B cell (primary cell): ENCODE results near the gene GTPBP3. TPM values are rescaled to one million over a fixed set of nuclear protein-coding genes. Genes with fewer than 3 reads are reported as not detected.

Experiments
- ATAC-seq: fragments of 200-7000 bp; cut with Tn5 transposase; one replicate; pipeline ENCODE4 v1.10.0; 2021; ENCODE audit warnings: low read depth, mild to moderate bottlenecking, moderate number of reproducible peaks, moderate library complexity
- CTCF ChIA-PET: fragments of 350-600 bp; sonication (Branson Sonifier 250); formaldehyde crosslinking; loops from one replicate; lab custom pipeline; 2021; ENCODE audit warnings: antibody characterized with exemption, inconsistent platforms; lab: Charles Lee
- POLR2A ChIA-PET: fragments of 350-600 bp; sonication (Branson Sonifier 250); formaldehyde crosslinking; loops from one replicate; lab custom pipeline; 2021; ENCODE audit warnings: antibody characterized with exemption; lab: Charles Lee
- DNase-seq: peaks from one replicate; pipeline ENCODE4 v3.0.0; 2013
- H2AFZ ChIP-seq: 2 replicates; pipeline ENCODE4 v1.6.1; 2012; ENCODE audit warnings: mild to moderate bottlenecking, low read depth, low read length; ENCODE audit not compliant: insufficient read depth, poor library complexity, severe bottlenecking
- H3K27ac ChIP-seq, 2 donors: 1 replicate in 1 of 2; 2 replicates in 1 of 2; pipeline ENCODE4 v1.5.1; 2012 to 2013; ENCODE audit warnings: low read length in 2 of 2, mild to moderate bottlenecking in 2 of 2, moderate library complexity in 1 of 2
- H3K27me3 ChIP-seq, 4 experiments: fragments of 200-600 bp in 1 of 4; sonication (generic) in 1 of 4; replicated peaks in 1 of 4; 1 replicate in 2 of 4; 2 replicates in 2 of 4; pipeline versions ENCODE4 v1.6.1 to v1.7.0; 2013 to 2016; ENCODE audit warnings: low read length in 3 of 4, mild to moderate bottlenecking in 2 of 4, mixed read lengths in 1 of 4, moderate library complexity in 1 of 4; ENCODE audit not compliant: insufficient read depth in 4 of 4, control insufficient read depth in 3 of 4; ENCODE audit errors: control extremely low read depth in 1 of 4
- H3K36me3 ChIP-seq, 2 experiments: replicated peaks in 1 of 2; 1 replicate in 1 of 2; 2 replicates in 1 of 2; pipeline versions ENCODE4 v1.6.1 to v1.7.1; 2013; ENCODE audit warnings: low read length in 1 of 2; ENCODE audit not compliant: insufficient read depth in 2 of 2, control insufficient read depth in 1 of 2; ENCODE audit errors: control extremely low read depth in 1 of 2, extremely low read depth in 1 of 2
- H3K4me1 ChIP-seq, 2 donors: fragments of 200-600 bp in 1 of 2; sonication (generic) in 1 of 2; 1 replicate in 1 of 2; 2 replicates in 1 of 2; pipeline versions ENCODE4 v1.5.1 to v1.6.1; 2013 to 2017; ENCODE audit warnings: low read length in 2 of 2; ENCODE audit not compliant: control insufficient read depth in 2 of 2, insufficient read depth in 2 of 2
- H3K4me2 ChIP-seq: replicated peaks from 2 replicates; pipeline ENCODE3; 2012; ENCODE audit warnings: mild to moderate bottlenecking, low read depth, low read length; ENCODE audit not compliant: poor library complexity, severe bottlenecking
- H3K4me3 ChIP-seq, 5 experiments: fragments of 200-600 bp in 1 of 5; sonication (generic) in 1 of 5; 1 replicate in 3 of 5; 2 replicates in 2 of 5; pipeline versions ENCODE4 v1.5.1 to v1.7.0; 2011 to 2016; ENCODE audit warnings: low read length in 4 of 5, mild to moderate bottlenecking in 4 of 5, low read depth in 2 of 5, control low read depth in 1 of 5, moderate library complexity in 1 of 5; ENCODE audit not compliant: insufficient read depth in 1 of 5; ENCODE audit errors: control extremely low read depth in 1 of 5, extremely low read depth in 1 of 5
- H3K79me2 ChIP-seq: fragments of 200-600 bp; sonication (generic); one replicate; pipeline ENCODE4 v1.6.0; 2016; ENCODE audit warnings: low read length; ENCODE audit not compliant: control insufficient read depth, insufficient read depth
- H3K9ac ChIP-seq: fragments of 200-600 bp; sonication (generic); 2 replicates; pipeline ENCODE4 v1.6.1; 2017; ENCODE audit warnings: mild to moderate bottlenecking, low read length, moderate library complexity
- H3K9me3 ChIP-seq, 3 donors: one replicate each; pipeline versions ENCODE4 v1.6.1 to v1.7.1; 2013; ENCODE audit warnings: low read length in 2 of 3; ENCODE audit not compliant: control insufficient read depth in 2 of 3, insufficient read depth in 1 of 3; ENCODE audit errors: control extremely low read depth in 1 of 3
- H4K20me1 ChIP-seq: 2 replicates; pipeline ENCODE4 v1.6.0; 2012; ENCODE audit warnings: mild to moderate bottlenecking, low read length; ENCODE audit not compliant: insufficient read depth, control insufficient read depth, poor library complexity, severe bottlenecking
- H3K27ac Mint-ChIP-seq: one replicate; pipeline ENCODE4 v1.8.0; 2021; ENCODE audit warnings: mixed read lengths
- H3K27me3 Mint-ChIP-seq: one replicate; pipeline ENCODE4 v1.8.0; 2021; ENCODE audit warnings: mixed read lengths
- H3K4me1 Mint-ChIP-seq: one replicate; pipeline ENCODE4 v1.8.0; 2021; ENCODE audit warnings: mixed read lengths
- H3K4me3 Mint-ChIP-seq: one replicate; pipeline ENCODE4 v1.8.0; 2021; ENCODE audit warnings: mixed read lengths
- H3K9me3 Mint-ChIP-seq: one replicate; pipeline ENCODE4 v1.8.0; 2022; ENCODE audit warnings: mixed read lengths; ENCODE audit not compliant: insufficient read depth
- EZH2 ChIP-seq: IDR thresholded peaks from 2 replicates; pipeline ENCODE4 v1.6.1; 2012; ENCODE audit warnings: borderline replicate concordance, low read depth, mild to moderate bottlenecking, moderate library complexity, low read length; ENCODE audit not compliant: insufficient read depth, poor library complexity, severe bottlenecking
- WGBS: methylation state at CpG from one replicate; pipeline ENCODE4 v1.1.5; 2013; ENCODE audit warnings: missing lambda C conversion rate; ENCODE audit not compliant: insufficient coverage; 5-methylcytosine and 5-hydroxymethylcytosine counted together
- intact Hi-C: fragments of 100-400 bp; cut with micrococcal nuclease; formaldehyde crosslinking; loops from one replicate; pipeline ENCODE4 v1.10.0; 2022
- polyA plus RNA-seq: library from polyadenylated mRNA; depleted of rRNA; stranded (reverse); fragments of >200 nt; gene quantifications from 2 replicates; pipeline ENCODE4 v1.2.3, GENCODE V29; 2012
- total RNA-seq, 2 donors: library from RNA; stranded (reverse); fragments of 120-200 nt in 1 of 2; gene quantifications; 1 replicate in 1 of 2; 2 replicates in 1 of 2; pipeline versions ENCODE4 v1.2.3 to v1.2.4, GENCODE V29; 2013 to 2022
- TF ChIP-seq, protein P1 (sequence below): fragments of 200-600 bp; IDR thresholded peaks from one replicate; pipeline ENCODE4 v1.8.0; 2022; ENCODE audit warnings: antibody characterized with exemption, mild to moderate bottlenecking

GTPBP3 gene
- total and polyA plus RNA-seq, 2 donors (not counting 1 experiment from before 2014, with no cell fraction given) = 41.6 to 44.9 TPM

DNA sequence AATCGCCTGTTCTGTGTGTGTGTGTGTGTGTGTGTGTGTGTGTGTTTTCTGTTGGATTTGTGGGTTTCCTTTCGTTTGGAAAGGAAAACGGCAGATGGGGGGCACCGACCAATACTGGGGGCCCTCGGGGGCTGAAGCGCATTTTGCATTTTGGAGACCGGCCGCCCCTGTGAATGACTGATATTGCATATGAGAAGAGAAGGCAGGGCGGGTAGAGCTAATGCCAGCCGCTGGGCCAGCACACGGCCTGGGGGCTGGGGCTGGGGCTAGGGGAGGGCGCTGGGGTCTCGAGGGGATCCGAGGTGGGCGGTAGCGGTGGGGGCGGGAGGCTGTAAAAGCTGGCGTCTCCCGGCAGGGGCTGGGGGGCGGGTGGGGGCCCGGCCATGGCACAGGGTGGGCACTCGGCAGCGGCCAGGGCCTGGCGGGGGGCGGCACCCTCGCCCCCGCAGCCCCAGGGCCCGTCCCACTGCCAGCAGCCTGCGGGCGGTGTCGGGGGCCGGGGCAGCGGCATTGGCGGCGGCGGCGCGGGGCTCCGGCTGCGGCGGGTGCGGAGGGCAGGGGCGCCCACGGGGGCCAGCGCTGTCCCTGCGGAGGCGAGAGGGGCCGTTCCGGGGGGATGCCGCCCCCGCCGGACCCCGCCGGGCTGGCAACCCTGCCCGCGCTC is 13.9 kb upstream of the GTPBP3 start:
- POLR2A ChIA-PET = no interaction called here
- WGBS = 19% methylated on average over 48 of the region's 56 CpGs
- peaks cover 0 to 12% of the 10 kb centered on the region in 2 experiments for H3K36me3 ChIP-seq

DNA sequence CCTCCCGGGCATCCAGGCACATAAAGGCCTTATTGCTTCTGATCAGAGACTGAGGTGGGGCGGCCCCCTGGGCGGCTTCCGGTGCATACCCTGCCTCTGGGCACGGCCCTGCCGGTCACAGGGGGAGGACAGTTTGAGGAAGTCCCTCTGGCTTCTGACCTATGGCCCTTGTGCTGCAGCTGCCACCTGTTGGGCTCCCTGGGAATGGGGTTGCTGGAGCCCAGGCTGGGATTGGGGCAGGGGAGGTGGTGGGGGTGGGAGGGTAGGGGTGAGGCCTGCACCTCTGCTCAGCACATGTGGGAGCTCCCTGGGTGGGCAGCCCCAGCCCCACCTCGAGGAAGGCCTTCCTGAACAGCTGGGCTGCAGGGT is 13.4 kb upstream of the GTPBP3 start:
- Mint-ChIP-seq H3K4me3 (no peak overlapping the region), H3K27me3 (no peaks in the 10 kb centered on the region), H3K4me1 (peaks cover 4% of the 10 kb centered on the region), H3K27ac (no peak overlapping the region), H3K9me3 (no peaks in the 10 kb centered on the region)
- TF ChIP-seq, protein P1, sequence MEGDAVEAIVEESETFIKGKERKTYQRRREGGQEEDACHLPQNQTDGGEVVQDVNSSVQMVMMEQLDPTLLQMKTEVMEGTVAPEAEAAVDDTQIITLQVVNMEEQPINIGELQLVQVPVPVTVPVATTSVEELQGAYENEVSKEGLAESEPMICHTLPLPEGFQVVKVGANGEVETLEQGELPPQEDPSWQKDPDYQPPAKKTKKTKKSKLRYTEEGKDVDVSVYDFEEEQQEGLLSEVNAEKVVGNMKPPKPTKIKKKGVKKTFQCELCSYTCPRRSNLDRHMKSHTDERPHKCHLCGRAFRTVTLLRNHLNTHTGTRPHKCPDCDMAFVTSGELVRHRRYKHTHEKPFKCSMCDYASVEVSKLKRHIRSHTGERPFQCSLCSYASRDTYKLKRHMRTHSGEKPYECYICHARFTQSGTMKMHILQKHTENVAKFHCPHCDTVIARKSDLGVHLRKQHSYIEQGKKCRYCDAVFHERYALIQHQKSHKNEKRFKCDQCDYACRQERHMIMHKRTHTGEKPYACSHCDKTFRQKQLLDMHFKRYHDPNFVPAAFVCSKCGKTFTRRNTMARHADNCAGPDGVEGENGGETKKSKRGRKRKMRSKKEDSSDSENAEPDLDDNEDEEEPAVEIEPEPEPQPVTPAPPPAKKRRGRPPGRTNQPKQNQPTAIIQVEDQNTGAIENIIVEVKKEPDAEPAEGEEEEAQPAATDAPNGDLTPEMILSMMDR = no peak
- no peak for TF ChIP-seq EZH2
- no peak overlapping the region for H3K9ac ChIP-seq
- H2AFZ ChIP-seq = no peak overlapping the region
- H3K27ac ChIP-seq = no peak overlapping the region
- peaks cover 22% of the 10 kb centered on the region for H4K20me1 ChIP-seq
- CTCF ChIA-PET = interaction anchor here (0.9 kb wide), 1 partner anchor 11 kb away, joined by 3 read pairs; no protein-coding TSS in a partner anchor
- intact Hi-C loops = no loop called here
- H3K36me3 ChIP-seq = peaks cover 0 to 12% of the 10 kb centered on the region in 2 experiments
- 9% methylated on average over 6 of the region's 7 CpGs for WGBS
- DNase-seq (peak; percentile 35), ATAC-seq (no peak)
- no peaks in the 10 kb centered on the region for H3K9me3 ChIP-seq
- H3K4me2 ChIP-seq = peak overlapping the region; percentile 61
- no peaks in the 10 kb centered on the region for H3K79me2 ChIP-seq
- no peaks in the 10 kb centered on the region for H3K27me3 ChIP-seq
- POLR2A ChIA-PET = interaction anchor here (0.5 kb wide), 1 partner anchor 13 kb away, joined by 3 read pairs; no protein-coding TSS in a partner anchor
- peaks cover 2 to 8% of the 10 kb centered on the region in 2 donors for H3K4me1 ChIP-seq
- H3K4me3 ChIP-seq = peak overlapping the region in 1 of 5 experiments; percentile 15

More for the DNA sequence above, 13.9 kb upstream of the GTPBP3 start:
- Histone ChIP-seq H3K4me3 (peak overlapping the region in 1 of 5 experiments; percentile 15), H3K9me3 (no peaks in the 10 kb centered on the region), H3K9ac (no peak overlapping the region), H3K4me2 (peak overlapping the region; percentile 61), H3K27me3 (no peaks in the 10 kb centered on the region), H2AFZ (no peak overlapping the region), H3K27ac (no peak overlapping the region), H4K20me1 (peaks cover 25% of the 10 kb centered on the region), H3K4me1 (peaks cover 0 to 6% of the 10 kb centered on the region in 2 donors), H3K79me2 (no peaks in the 10 kb centered on the region)
- H3K9me3 Mint-ChIP-seq = no peaks in the 10 kb centered on the region
- intact Hi-C loops = no loop called here
- CTCF ChIA-PET = interaction anchor here (0.9 kb wide), 1 partner anchor 11 kb away, joined by 3 read pairs; no protein-coding TSS in a partner anchor
- H3K4me3 Mint-ChIP-seq = no peak overlapping the region
- ATAC-seq (no peak), DNase-seq (no peak)
- peaks cover 3% of the 10 kb centered on the region for H3K4me1 Mint-ChIP-seq
- no peaks in the 10 kb centered on the region for H3K27me3 Mint-ChIP-seq
- no peak overlapping the region for H3K27ac Mint-ChIP-seq
- TF ChIP-seq, protein P1 = no peak
- TF ChIP-seq EZH2 = no peak
